Ishikawa (cell line): ENCODE measurements around the gene SLC9A9.

ENCODE experiments used
- CREB1 ChIP-seq: IDR thresholded peaks from 2 replicates; pipeline ENCODE4 v1.6.1; 2012; ENCODE audit warnings: low read depth
- EP300 ChIP-seq: IDR thresholded peaks from 2 replicates; pipeline ENCODE4 v1.6.1; 2012; ENCODE audit warnings: borderline replicate concordance
- NFIC ChIP-seq: IDR thresholded peaks from 2 replicates; pipeline ENCODE4 v1.6.1; 2012
- TAF1 ChIP-seq: IDR thresholded peaks from 2 replicates; pipeline ENCODE4 v1.6.1; 2012; ENCODE audit warnings: low read depth, mild to moderate bottlenecking
- TCF12 ChIP-seq: IDR thresholded peaks from 2 replicates; pipeline ENCODE4 v1.6.1; 2012; ENCODE audit warnings: low read depth
- ZBTB7A ChIP-seq: IDR thresholded peaks from 2 replicates; pipeline ENCODE4 v1.6.1; 2012; ENCODE audit warnings: low read depth
- TF ChIP-seq, protein P1 (sequence below): IDR thresholded peaks from 2 replicates; pipeline ENCODE4 v1.6.1; 2012; ENCODE audit warnings: low read depth, mild to moderate bottlenecking

DNA sequence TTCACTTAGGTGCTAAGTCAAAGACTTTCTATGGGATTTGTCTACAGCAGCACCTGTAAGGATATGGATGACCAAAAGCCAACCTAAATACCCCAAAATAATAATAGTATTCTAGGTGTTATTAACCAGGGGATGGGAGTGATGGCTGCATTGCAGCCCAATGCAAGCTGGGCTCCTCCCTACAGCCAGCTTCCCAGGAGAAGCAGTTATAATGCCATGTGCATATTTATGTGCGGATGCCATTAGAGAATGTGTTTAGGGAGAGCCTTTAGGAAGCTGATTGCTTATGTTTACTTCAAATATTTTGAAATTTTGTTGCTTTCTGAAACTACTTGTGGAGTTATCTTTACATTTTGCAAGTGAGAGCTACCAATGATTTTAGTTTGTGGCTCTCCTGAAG lies 491.4 kb downstream of the SLC9A9 start:
- TF ChIP-seq EP300 (no peak), TCF12 (no peak), NFIC (no peak), ZBTB7A (no peak), CREB1 (no peak), TAF1 (no peak)
- TF ChIP-seq, protein P1, sequence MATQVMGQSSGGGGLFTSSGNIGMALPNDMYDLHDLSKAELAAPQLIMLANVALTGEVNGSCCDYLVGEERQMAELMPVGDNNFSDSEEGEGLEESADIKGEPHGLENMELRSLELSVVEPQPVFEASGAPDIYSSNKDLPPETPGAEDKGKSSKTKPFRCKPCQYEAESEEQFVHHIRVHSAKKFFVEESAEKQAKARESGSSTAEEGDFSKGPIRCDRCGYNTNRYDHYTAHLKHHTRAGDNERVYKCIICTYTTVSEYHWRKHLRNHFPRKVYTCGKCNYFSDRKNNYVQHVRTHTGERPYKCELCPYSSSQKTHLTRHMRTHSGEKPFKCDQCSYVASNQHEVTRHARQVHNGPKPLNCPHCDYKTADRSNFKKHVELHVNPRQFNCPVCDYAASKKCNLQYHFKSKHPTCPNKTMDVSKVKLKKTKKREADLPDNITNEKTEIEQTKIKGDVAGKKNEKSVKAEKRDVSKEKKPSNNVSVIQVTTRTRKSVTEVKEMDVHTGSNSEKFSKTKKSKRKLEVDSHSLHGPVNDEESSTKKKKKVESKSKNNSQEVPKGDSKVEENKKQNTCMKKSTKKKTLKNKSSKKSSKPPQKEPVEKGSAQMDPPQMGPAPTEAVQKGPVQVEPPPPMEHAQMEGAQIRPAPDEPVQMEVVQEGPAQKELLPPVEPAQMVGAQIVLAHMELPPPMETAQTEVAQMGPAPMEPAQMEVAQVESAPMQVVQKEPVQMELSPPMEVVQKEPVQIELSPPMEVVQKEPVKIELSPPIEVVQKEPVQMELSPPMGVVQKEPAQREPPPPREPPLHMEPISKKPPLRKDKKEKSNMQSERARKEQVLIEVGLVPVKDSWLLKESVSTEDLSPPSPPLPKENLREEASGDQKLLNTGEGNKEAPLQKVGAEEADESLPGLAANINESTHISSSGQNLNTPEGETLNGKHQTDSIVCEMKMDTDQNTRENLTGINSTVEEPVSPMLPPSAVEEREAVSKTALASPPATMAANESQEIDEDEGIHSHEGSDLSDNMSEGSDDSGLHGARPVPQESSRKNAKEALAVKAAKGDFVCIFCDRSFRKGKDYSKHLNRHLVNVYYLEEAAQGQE: no peak
